GM21825 (cell line): Measurements from ENCODE around the gene ACOT9.
A peak's percentile ranks its signal among the peaks of the same experiment; 100 is the strongest.
"Not testable (repeated sequence)": the region's sequence is repeated elsewhere in the genome, so short reads cannot be mapped to it uniquely, and the experiment has no call there.

Experiments used
- ATAC-seq: cut with Tn5 transposase; IDR thresholded peaks from one replicate; pipeline ENCODE4 v1.9.1; 2021; ENCODE audit warnings: mild to moderate bottlenecking, moderate library complexity; ENCODE audit not compliant: unreplicated experiment

The ACOT9 gene

GRCh38 chrX:23765868-23766267 is 22.8 kb upstream of the ACOT9 start:
- no peak for ATAC-seq

GRCh38 chrX:23765449-23765848 is 22.4 kb upstream of the ACOT9 start:
- no peak for ATAC-seq

GRCh38 chrX:23764188-23764984 is 21.3 kb upstream of the ACOT9 start:
- ATAC-seq, result no peak

- no peak for ATAC-seq
Observed at GRCh38 chrX:23759821-23760220, 16.7 kb upstream of the ACOT9 start.

GRCh38 chrX:23756165-23756564 is 13.1 kb upstream of the ACOT9 start:
- peak; percentile 76 for ATAC-seq

GRCh38 chrX:23754664-23755063 is 11.6 kb upstream of the ACOT9 start:
- no peak for ATAC-seq

GRCh38 chrX:23752740-23753415 is 9.8 kb upstream of the ACOT9 start:
- no peak for ATAC-seq

- ATAC-seq, result no peak
Observed at GRCh38 chrX:23749576-23749975, 6.5 kb upstream of the ACOT9 start.

- ATAC-seq, result no peak
Observed at GRCh38 chrX:23749129-23749528, 6.1 kb upstream of the ACOT9 start.

- ATAC-seq, result no peak
Observed at GRCh38 chrX:23745786-23746185, 2.7 kb upstream of the ACOT9 start.

- ATAC-seq, result not testable (repeated sequence)
Observed at GRCh38 chrX:23743623-23743971, 521 bp upstream of the ACOT9 start.

- no peak for ATAC-seq
Observed at GRCh38 chrX:23742174-23742696, 841 bp downstream of the ACOT9 start.

GRCh38 chrX:23737413-23737812 is 5.7 kb downstream of the ACOT9 start:
- no peak for ATAC-seq

GRCh38 chrX:23736030-23736429 is 7.0 kb downstream of the ACOT9 start:
- ATAC-seq, result no peak

GRCh38 chrX:23732704-23733103 is 10.4 kb downstream of the ACOT9 start:
- ATAC-seq, result peak; percentile 78

- ATAC-seq, result no peak
Observed at GRCh38 chrX:23731951-23732350, 11.1 kb downstream of the ACOT9 start.

GRCh38 chrX:23729214-23729613 is 13.9 kb downstream of the ACOT9 start:
- no peak for ATAC-seq

- no peak for ATAC-seq
Observed at GRCh38 chrX:23727206-23727605, 15.9 kb downstream of the ACOT9 start.

- no peak for ATAC-seq
Observed at GRCh38 chrX:23726191-23726590, 16.9 kb downstream of the ACOT9 start.

GRCh38 chrX:23720117-23720677 is 22.9 kb downstream of the ACOT9 start:
- ATAC-seq, result no peak

- no peak for ATAC-seq
Observed at GRCh38 chrX:23705235-23705634, 37.8 kb downstream of the ACOT9 start.

GRCh38 chrX:23704673-23705206 is 38.3 kb downstream of the ACOT9 start:
- no peak for ATAC-seq
